ENCODE results near the gene PLA2G2E. TPM values are rescaled to one million over a fixed set of nuclear protein-coding genes. Genes with fewer than 3 reads are reported as not detected.
"Not testable (repeated sequence)": the region's sequence is repeated elsewhere in the genome, so short reads cannot be mapped to it uniquely, and the experiment has no call there.

PLA2G2E gene
- total and polyA plus RNA-seq, 9 donors: not detected

DNA sequence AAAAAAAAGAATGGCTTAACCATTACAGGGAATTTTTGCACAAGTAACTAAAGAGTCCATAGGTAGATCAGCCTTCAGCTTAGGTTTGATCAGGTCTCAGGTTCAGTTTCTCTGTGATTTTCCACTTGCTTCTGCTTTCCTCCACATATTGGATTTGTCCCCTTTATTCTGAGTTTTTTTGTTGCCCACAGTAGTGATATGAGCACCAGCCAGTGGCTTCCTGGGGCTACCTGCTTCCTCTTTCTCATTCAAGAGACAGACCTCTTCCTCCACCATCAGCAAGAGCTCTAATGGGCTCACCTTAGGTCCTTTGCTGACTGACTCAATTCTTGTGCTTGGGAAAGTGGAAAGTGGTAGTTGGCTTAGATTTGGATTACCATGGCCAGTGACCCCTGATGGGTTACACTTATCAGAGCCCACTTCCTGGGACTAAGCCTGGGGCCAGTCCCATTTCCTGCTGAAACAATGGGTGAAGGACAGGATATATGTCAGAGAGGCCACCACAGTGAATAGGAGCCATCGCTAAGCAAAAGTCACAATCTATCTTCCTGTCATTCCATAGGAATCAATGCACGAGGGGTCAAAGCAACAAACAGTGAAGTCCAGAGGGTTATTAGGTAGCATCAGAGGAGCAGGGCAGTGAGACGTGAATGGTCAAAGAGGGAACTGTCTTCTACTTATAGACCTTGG lies 12.8 kb upstream of the PLA2G2E start:
- H3K9me3 ChIP-seq (replicated peaks; ENCODE audit: control insufficient read depth, low read depth, low read length): peaks cover 6% of the 10 kb centered on the region
- H3K27me3 ChIP-seq (ENCODE audit: control insufficient read depth, insufficient read depth, low read length): no peaks in the 10 kb centered on the region
- H3K4me1 ChIP-seq (ENCODE audit: control insufficient read depth, insufficient read depth, low read length): no peaks in the 10 kb centered on the region
- DNase-seq: no peak
- no peak overlapping the region for H3K27ac ChIP-seq (ENCODE audit: low read length)
- no peaks in the 10 kb centered on the region for H3K36me3 ChIP-seq (ENCODE audit: control insufficient read depth, insufficient read depth, low read length)
- no peak overlapping the region for H3K4me3 ChIP-seq (ENCODE audit: low read length)
- no CpG with 5 or more reads among the region's 3 CpGs for WGBS (ENCODE audit: insufficient coverage)

DNA sequence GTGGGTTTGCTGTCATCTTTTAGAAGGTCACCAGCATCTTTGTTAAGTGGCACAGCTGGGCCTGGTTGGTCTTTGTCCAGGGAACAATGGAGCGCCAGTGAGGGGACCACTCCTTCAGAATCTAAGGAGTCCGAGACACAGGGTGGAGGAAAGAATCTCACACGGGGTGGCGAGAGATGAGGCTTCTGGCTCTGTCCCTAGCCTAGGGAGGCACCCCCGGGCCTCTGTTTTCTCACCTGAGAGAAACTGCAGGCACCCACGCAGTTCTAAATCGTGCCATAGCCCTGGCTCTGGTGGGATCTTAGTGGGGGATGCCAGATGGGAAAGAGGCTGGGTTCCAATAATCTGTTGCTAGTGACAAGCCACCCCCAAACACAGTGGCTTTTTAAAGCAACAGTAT lies 10.9 kb upstream of the PLA2G2E start:
- Histone ChIP-seq H3K9me3 (replicated peaks; ENCODE audit: control insufficient read depth, low read depth, low read length) (peaks cover 8% of the 10 kb centered on the region), H3K36me3 (ENCODE audit: control insufficient read depth, insufficient read depth, low read length) (no peaks in the 10 kb centered on the region), H3K27ac (ENCODE audit: low read length) (no peak overlapping the region), H3K27me3 (ENCODE audit: control insufficient read depth, insufficient read depth, low read length) (no peaks in the 10 kb centered on the region), H3K4me1 (ENCODE audit: control insufficient read depth, insufficient read depth, low read length) (no peaks in the 10 kb centered on the region), H3K4me3 (ENCODE audit: low read length) (no peak overlapping the region)
- no peak for DNase-seq
- 89% methylated on average over 5 of the region's 7 CpGs for WGBS (ENCODE audit: insufficient coverage)

DNA sequence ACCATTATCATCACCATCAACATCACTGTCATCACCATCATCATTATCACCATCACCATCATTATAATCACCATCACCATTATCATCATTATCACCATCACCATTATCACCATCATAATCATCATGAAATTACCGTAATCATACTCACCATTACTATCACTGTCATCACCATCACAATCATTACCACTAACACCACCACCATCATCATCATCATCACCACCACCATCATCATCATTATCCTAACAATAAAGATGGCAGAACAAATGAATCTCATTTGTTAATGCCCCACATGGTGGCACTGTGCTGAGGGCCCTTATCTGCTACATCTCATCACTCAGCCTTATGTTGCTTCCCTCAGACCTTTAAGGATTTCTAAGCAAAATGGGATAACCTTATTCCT lies 9.4 kb upstream of the PLA2G2E start:
- 0% methylated on average over 1 of the region's 1 CpG for WGBS (ENCODE audit: insufficient coverage)
- no peak for DNase-seq

DNA sequence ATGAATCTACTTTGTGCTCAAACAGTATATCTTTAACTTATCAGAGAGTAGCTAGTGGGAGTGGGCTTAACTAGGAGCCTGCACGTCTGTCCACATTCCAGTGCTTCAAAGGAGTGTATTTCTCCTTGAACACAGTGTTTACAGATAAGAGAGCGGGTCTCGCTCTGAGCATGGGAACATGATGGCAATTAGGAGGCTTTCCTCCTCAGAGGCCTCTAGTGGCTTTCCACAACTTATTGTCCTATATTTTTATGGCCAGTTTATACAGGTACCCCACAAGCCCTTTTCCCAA lies 3.7 kb upstream of the PLA2G2E start:
- H3K27me3 ChIP-seq (ENCODE audit: control insufficient read depth, insufficient read depth, low read length); H3K4me1 ChIP-seq (ENCODE audit: control insufficient read depth, insufficient read depth, low read length); H3K27ac ChIP-seq (ENCODE audit: low read length); H3K4me3 ChIP-seq (ENCODE audit: low read length); H3K9me3 ChIP-seq (replicated peaks; ENCODE audit: control insufficient read depth, low read depth, low read length); H3K36me3 ChIP-seq (ENCODE audit: control insufficient read depth, insufficient read depth, low read length); DNase-seq: not testable (repeated sequence)
- 63% methylated on average over 2 of the region's 3 CpGs for WGBS (ENCODE audit: insufficient coverage)

More for the DNA sequence above, 9.4 kb upstream of the PLA2G2E start:
- H3K27me3 ChIP-seq (ENCODE audit: control insufficient read depth, insufficient read depth, low read length): no peaks in the 10 kb centered on the region
- no peaks in the 10 kb centered on the region for H3K36me3 ChIP-seq (ENCODE audit: control insufficient read depth, insufficient read depth, low read length)
- H3K27ac ChIP-seq (ENCODE audit: low read length): no peak overlapping the region
- H3K4me1 ChIP-seq (ENCODE audit: control insufficient read depth, insufficient read depth, low read length): no peaks in the 10 kb centered on the region
- peaks cover 8% of the 10 kb centered on the region for H3K9me3 ChIP-seq (replicated peaks; ENCODE audit: control insufficient read depth, low read depth, low read length)
- no peak overlapping the region for H3K4me3 ChIP-seq (ENCODE audit: low read length)

DNA sequence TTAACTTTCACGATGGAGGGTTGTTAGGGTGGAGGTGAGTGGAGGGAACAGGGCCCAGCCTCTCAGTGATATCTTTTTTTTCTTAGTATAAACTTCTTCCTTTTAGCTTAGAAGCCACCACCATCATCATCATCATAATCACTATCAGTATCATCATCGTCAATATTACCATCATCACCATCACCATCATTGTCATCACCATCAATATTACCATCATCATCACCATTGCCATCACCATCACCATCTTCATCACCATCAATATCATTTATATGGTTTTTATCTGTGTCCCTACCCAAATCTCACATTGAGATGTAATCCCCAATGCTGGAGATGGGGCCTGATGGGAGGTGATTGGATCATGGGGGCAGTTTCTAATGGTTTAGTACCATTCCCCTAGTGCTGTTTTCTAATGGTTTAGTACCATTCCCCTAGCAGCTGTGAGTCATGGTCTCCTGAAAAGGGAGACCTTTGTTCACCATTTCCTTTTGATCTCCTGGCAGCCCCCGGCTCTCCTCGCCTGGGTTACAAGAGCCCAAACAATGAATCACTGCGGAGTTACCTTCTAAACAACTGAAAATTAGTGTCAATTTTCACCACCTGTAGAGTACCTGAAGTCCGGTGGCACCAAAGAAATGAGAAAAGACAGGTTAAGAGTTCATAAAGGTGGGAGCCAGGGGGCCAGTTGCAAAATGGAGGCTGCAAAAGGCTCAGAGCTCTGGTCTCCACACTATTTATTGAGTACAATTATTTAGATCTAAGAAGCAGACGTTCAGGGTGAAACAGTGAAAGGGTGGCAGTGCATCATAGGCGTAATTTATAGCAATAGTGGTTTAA lies 3.1 kb upstream of the PLA2G2E start:
- no peak for DNase-seq
- Histone ChIP-seq H3K9me3 (replicated peaks; ENCODE audit: control insufficient read depth, low read depth, low read length) (peaks cover 5% of the 10 kb centered on the region), H3K4me1 (ENCODE audit: control insufficient read depth, insufficient read depth, low read length) (no peaks in the 10 kb centered on the region), H3K27me3 (ENCODE audit: control insufficient read depth, insufficient read depth, low read length) (peaks cover 3% of the 10 kb centered on the region), H3K36me3 (ENCODE audit: control insufficient read depth, insufficient read depth, low read length) (no peaks in the 10 kb centered on the region), H3K27ac (ENCODE audit: low read length) (no peak overlapping the region), H3K4me3 (ENCODE audit: low read length) (no peak overlapping the region)
- WGBS (ENCODE audit: insufficient coverage): 90% methylated on average over 1 of the region's 8 CpGs

DNA sequence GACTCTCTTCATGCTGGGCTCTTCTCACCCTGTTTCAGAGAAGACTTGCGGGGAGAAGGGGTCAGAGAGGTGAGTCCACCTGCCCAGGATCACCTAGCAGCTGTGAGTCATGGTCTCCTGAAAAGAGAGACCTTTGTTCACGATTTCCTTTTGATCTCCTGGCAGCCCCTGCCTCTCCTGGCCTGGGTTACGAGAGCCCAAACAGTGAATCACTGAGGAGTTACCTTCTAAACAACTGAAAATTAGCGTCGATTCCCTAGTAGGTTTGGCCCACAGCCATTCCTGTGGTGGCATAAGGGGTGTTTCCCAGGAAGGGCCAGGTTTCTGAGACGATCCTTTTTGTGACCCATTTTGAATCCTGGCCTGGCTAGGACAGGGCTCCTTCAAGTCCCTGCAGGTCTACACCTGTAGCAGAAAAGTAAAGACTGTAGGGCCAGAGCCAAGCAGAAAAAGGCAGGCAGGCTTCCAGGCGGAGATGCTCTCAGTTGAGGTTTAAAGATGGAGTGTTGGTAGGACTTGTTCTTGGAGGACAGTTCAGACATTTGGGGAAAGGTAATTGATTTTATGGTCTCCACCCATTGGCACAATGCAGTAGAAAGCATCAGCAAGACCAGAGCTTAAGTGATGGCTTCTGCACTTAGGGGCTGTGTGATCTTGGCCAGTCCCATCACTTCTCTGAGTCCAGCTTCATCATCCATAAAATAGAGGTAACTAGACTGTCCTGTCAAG lies 2.1 kb upstream of the PLA2G2E start:
- no peaks in the 10 kb centered on the region for H3K36me3 ChIP-seq (ENCODE audit: control insufficient read depth, insufficient read depth, low read length)
- no peak for DNase-seq
- peaks cover 3% of the 10 kb centered on the region for H3K27me3 ChIP-seq (ENCODE audit: control insufficient read depth, insufficient read depth, low read length)
- WGBS (ENCODE audit: insufficient coverage): 76% methylated on average over 6 of the region's 7 CpGs
- H3K27ac ChIP-seq (ENCODE audit: low read length): no peak overlapping the region
- no peak overlapping the region for H3K4me3 ChIP-seq (ENCODE audit: low read length)
- no peaks in the 10 kb centered on the region for H3K9me3 ChIP-seq (replicated peaks; ENCODE audit: control insufficient read depth, low read depth, low read length)
- H3K4me1 ChIP-seq (ENCODE audit: control insufficient read depth, insufficient read depth, low read length): no peaks in the 10 kb centered on the region

DNA sequence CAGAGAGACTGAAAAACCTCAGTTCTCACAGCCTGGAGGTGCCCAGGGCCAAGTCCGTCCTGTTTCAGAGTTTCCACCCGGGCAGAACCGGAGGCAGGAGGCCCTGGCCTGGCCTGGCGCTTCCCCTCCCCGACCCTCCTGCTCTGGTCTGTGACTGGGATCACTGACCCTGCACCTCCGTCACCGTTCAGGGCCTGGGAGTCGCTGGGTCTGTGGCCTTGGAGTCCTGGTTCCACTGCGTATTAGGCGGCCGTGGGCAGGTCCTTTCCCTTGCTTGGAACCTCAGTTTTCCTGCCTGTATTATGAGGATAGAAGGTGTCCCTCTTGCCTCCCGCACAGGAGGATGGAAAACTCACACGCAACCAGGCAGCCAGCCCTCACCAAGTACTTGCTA lies 533 bp upstream of the PLA2G2E start:
- Histone ChIP-seq H3K27me3 (ENCODE audit: control insufficient read depth, insufficient read depth, low read length) (peaks cover 3% of the 10 kb centered on the region), H3K4me3 (ENCODE audit: low read length) (no peak overlapping the region), H3K4me1 (ENCODE audit: control insufficient read depth, insufficient read depth, low read length) (peaks cover 2% of the 10 kb centered on the region), H3K27ac (ENCODE audit: low read length) (no peak overlapping the region), H3K36me3 (ENCODE audit: control insufficient read depth, insufficient read depth, low read length) (no peaks in the 10 kb centered on the region), H3K9me3 (replicated peaks; ENCODE audit: control insufficient read depth, low read depth, low read length) (no peaks in the 10 kb centered on the region)
- WGBS (ENCODE audit: insufficient coverage): 48% methylated on average over 7 of the region's 13 CpGs
- DNase-seq: no peak

DNA sequence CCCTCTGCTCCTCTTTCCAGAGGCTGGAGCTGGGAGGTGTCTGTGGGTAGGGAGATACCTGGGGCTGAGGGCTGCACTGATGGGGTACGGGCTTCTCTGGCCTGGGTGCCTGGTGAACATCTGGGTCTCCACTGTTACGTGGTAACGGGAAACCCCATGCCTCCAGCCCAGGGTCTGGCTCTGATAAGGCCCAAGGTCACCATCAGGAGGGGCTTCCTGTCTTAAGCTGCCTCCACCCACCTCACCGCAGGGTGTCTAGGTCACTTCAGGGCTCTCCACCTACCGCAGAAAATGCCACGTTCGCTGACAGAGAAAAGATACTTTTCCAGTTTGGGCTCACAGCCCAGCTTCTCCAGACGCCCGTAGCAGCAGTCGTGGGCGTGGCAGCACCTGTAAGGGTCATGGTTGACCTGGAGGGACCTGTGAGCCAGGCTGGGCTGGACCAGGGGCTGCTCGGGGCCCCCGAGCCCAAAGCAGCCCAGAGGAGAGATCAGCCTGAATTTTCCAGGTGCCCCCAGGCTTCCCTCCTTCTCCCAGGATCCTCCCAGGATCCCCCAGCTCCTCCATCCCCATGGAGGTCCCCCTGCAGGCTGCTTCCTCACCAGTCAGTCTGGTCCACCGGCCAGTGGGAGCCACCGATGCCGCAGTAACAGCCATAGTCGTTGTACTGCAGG lies 1.3 kb downstream of the PLA2G2E start:
- Histone ChIP-seq H3K4me1 (ENCODE audit: control insufficient read depth, insufficient read depth, low read length) (peaks cover 3% of the 10 kb centered on the region), H3K36me3 (ENCODE audit: control insufficient read depth, insufficient read depth, low read length) (no peaks in the 10 kb centered on the region), H3K9me3 (replicated peaks; ENCODE audit: control insufficient read depth, low read depth, low read length) (no peaks in the 10 kb centered on the region), H3K4me3 (ENCODE audit: low read length) (no peak overlapping the region), H3K27me3 (ENCODE audit: control insufficient read depth, insufficient read depth, low read length) (peaks cover 3% of the 10 kb centered on the region), H3K27ac (ENCODE audit: low read length) (no peak overlapping the region)
- DNase-seq: no peak
- 48% methylated on average over 13 of the region's 17 CpGs for WGBS (ENCODE audit: insufficient coverage)

DNA sequence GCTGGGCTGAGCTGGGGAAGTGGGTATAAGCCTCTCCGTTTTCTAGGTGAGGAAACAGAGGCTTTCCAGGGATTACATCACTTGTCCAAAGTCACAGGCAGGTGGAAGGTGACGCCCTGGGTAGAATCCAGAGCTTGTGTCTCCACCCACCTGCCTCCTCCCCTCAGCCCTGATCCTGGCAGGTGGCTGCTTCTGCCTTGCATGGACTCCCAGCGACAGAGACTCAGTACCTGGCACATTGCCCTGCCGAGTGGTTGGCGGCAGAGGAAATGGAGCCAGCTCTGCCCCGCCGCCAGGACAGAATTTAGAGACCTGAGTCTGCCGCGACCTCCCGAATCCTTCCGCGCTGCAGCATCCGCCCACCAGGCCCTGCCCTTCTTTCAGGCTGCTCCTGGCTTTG lies 2.1 kb downstream of the PLA2G2E start:
- WGBS (ENCODE audit: insufficient coverage): 76% methylated on average over 11 of the region's 13 CpGs
- H3K27ac ChIP-seq (ENCODE audit: low read length): no peak overlapping the region
- H3K36me3 ChIP-seq (ENCODE audit: control insufficient read depth, insufficient read depth, low read length): no peaks in the 10 kb centered on the region
- no peak overlapping the region for H3K4me3 ChIP-seq (ENCODE audit: low read length)
- peaks cover 3% of the 10 kb centered on the region for H3K4me1 ChIP-seq (ENCODE audit: control insufficient read depth, insufficient read depth, low read length)
- no peak for DNase-seq
- H3K27me3 ChIP-seq (ENCODE audit: control insufficient read depth, insufficient read depth, low read length): peaks cover 3% of the 10 kb centered on the region
- H3K9me3 ChIP-seq (replicated peaks; ENCODE audit: control insufficient read depth, low read depth, low read length): no peaks in the 10 kb centered on the region

All from muscle of leg (tissue), 11 donors.